RWPE1 (cell line): ENCODE data around the gene BHMT2.

ENCODE experiments used
- CTCF ChIA-PET: fragments of 350-600 bp; sonication (Branson Sonifier 250); formaldehyde crosslinking; extraction: SDS; loops from one replicate; lab custom pipeline; 2021; lab: Yijun Ruan, JAX
- POLR2A ChIA-PET: fragments of 400-600 bp; formaldehyde crosslinking; extraction: SDS; loops from one replicate; lab custom pipeline; 2020; ENCODE audit warnings: antibody characterized with exemption; ENCODE audit not compliant: low non-redundant PET; lab: Yijun Ruan, JAX
- DNase-seq: peaks from one replicate; pipeline ENCODE4 v3.0.0; 2012; ENCODE audit warnings: low spot score
- H3K27ac ChIP-seq: fragments of 450-650 bp; 2 replicates; pipeline ENCODE4 v1.5.1; 2017
- CTCF ChIP-seq: fragments of 450-650 bp; conservative IDR thresholded peaks from 2 replicates; pipeline ENCODE4 v1.5.1; 2017; ENCODE audit warnings: low read depth, mild to moderate bottlenecking

Gene BHMT2

DNA sequence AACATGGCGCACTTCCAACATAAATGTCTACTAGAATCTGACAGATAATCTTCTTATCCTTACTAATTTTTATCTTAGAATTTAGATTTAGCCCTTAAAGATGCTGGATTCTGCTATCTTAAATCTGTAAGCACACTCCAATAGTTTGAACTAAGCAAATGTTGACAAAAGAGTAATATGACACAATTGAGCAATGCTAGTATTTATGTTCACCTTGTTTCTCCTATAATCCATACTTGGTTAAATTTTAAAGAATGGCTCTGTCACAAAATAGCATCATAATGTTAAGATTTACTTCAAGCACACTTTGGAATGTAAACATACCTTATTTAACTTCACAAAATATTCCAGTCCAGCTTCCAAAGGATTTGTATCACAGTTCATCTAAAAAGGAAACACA lies 45.6 kb upstream of the BHMT2 start:
- DNase-seq = no peak
- ChIA-PET POLR2A (no interaction called here), CTCF (interaction anchor here (0.6 to 6.7 kb wide), 23 partner anchors 8 to 1280 kb away, joined by 3 to 115 read pairs (median 5); no protein-coding TSS in a partner anchor)
- TF ChIP-seq CTCF = no peak
- no peak overlapping the region for H3K27ac ChIP-seq

- peak; percentile 99 for TF ChIP-seq CTCF
- DNase-seq = peak; percentile 72
- POLR2A ChIA-PET = no interaction called here
- H3K27ac ChIP-seq = no peak overlapping the region
- CTCF ChIA-PET = interaction anchor here (0.6 to 6.7 kb wide), 79 partner anchors 9 to 1959 kb away, joined by 3 to 115 read pairs (median 4); partner anchors contain the start of genes ARSB and JMY
Observed at GRCh38 chr5:79025054-79025472, 44.5 kb upstream of the BHMT2 start.

DNA sequence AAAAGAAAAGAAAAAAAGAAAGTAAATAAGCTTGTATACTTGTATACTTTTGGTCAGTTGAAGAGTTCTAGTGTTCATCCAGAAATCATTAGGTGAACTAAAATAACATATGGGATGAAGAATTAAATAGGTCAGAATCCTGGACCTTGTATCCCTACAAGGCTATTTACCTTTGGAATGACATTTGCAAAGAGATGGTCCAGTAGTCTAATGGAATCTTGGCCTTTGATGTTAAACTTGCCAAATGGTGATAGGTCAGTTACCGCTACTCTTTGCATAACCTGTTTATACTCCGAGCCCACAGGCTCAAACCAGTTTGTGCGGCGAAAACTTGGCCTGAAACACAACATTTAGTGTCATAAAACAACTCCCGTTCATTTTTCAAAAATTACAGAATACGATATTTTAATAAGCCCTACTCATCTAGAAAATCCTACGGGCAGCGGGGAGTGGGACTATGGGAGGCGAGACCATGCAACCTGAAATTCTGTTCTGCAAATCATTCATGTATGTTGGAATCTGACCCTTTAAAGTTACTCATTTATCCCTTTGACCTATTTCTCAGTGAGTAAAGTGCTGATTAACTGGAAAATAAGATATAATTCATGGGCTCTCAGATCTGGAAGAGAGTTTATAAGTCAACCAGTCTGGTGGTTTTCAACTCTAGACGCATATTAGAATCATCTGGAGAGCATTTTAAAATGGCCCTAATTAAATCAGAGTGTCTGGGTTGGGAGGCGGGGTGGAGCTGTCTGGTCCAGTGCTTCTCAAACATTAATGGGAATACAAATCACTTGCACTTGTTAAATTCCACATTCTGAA lies 38.7 kb upstream of the BHMT2 start:
- ChIA-PET POLR2A (no interaction called here), CTCF (interaction anchor here (0.7 kb wide), 2 partner anchors 144 to 169 kb away, joined by 3 to 6 read pairs; no protein-coding TSS in a partner anchor)
- H3K27ac ChIP-seq = no peak overlapping the region
- TF ChIP-seq CTCF = no peak
- no peak for DNase-seq

- POLR2A ChIA-PET = no interaction called here
Observed at GRCh38 chr5:79031485-79031867, 38.1 kb upstream of the BHMT2 start.

GRCh38 chr5:79032031-79032695 lies 37.4 kb upstream of the BHMT2 start:
- ChIA-PET CTCF (interaction anchor here (1.3 kb wide), 1 partner anchor 11 kb away, joined by 3 read pairs; no protein-coding TSS in a partner anchor), POLR2A (no interaction called here)
- DNase-seq = no peak
- no peak for TF ChIP-seq CTCF
- H3K27ac ChIP-seq = no peak overlapping the region

More at GRCh38 chr5:79031485-79031867, 38.1 kb upstream of the BHMT2 start:
- no peak for DNase-seq
- no peak for TF ChIP-seq CTCF
- H3K27ac ChIP-seq = no peak overlapping the region
- CTCF ChIA-PET = no interaction called here

DNA sequence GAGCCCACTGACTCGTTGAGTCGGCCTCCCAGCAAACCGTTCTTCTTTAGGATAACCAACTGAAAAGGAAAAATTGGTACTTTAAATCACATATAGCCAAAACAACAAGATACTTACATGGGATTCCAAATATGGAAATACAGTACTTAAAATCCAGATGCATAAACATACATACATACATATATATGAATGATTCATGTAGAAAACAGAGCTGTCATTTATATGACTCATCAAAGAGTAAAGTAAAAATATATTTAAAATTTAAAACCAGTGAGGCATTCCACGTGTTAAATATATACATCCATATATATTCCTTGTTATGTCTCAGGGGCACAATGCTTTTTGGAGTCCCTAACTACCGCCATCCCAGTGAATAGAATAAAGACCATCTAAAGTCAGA lies 36.8 kb upstream of the BHMT2 start:
- TF ChIP-seq CTCF = no peak
- POLR2A ChIA-PET = no interaction called here
- H3K27ac ChIP-seq = no peak overlapping the region
- no peak for DNase-seq
- CTCF ChIA-PET = interaction anchor here (1.3 to 3.2 kb wide), 2 partner anchors 8 to 12 kb away, joined by 3 to 20 read pairs; no protein-coding TSS in a partner anchor
